Neural cell (in vitro differentiated cells): Measurements from ENCODE around the gene IFI16. TPM values are rescaled to one million over a fixed set of nuclear protein-coding genes. Genes with fewer than 3 reads are reported as not detected.
"Not testable (repeated sequence)": the region's sequence is repeated elsewhere in the genome, so short reads cannot be mapped to it uniquely, and the experiment has no call there.

Source experiments
- H2AFZ ChIP-seq: fragments of 200-600, 300-800 bp; sonication (generic), shearing (Covaris generic); 2 replicates; pipeline ENCODE4 v1.6.0; 2014; ENCODE audit warnings: low read depth, mild to moderate bottlenecking, antibody characterized with exemption, low read length, moderate library complexity
- H3F3A ChIP-seq: fragments of 200-600 bp; shearing (Covaris generic); 2 replicates; pipeline ENCODE4 v1.6.1; 2016; ENCODE audit warnings: mild to moderate bottlenecking, moderate library complexity, mixed read lengths, antibody characterized with exemption, low read length; ENCODE audit not compliant: insufficient read depth, poor library complexity, severe bottlenecking
- H3K27ac ChIP-seq: fragments of 200-600, 300-800 bp; sonication (generic), shearing (Covaris generic); 2 replicates; pipeline ENCODE4 v1.5.1; 2014; ENCODE audit warnings: mild to moderate bottlenecking, low read length, moderate library complexity
- H3K27me3 ChIP-seq: fragments of 300-800, 200-600 bp; sonication (generic), shearing (Covaris generic); 2 replicates; pipeline ENCODE4 v1.6.0; 2014; ENCODE audit warnings: mild to moderate bottlenecking, low read depth, low read length, moderate library complexity; ENCODE audit not compliant: insufficient read depth
- H3K36me3 ChIP-seq: fragments of 300-800, 200-600 bp; sonication (generic), shearing (Covaris generic); 2 replicates; pipeline ENCODE4 v1.5.1; 2014; ENCODE audit warnings: mild to moderate bottlenecking, antibody characterized with exemption, low read length, moderate library complexity; ENCODE audit not compliant: insufficient read depth
- H3K4me2 ChIP-seq: fragments of 300-800, 200-600 bp; sonication (generic), shearing (Covaris generic); 2 replicates; pipeline ENCODE4 v1.6.0; 2014; ENCODE audit warnings: mild to moderate bottlenecking, low read length
- H3K4me3 ChIP-seq: fragments of 300-800, 200-600 bp; sonication (generic), shearing (Covaris generic); 2 replicates; pipeline ENCODE4 v1.5.1; 2014; ENCODE audit warnings: mild to moderate bottlenecking, low read length, moderate library complexity
- H3K79me2 ChIP-seq: fragments of 200-600 bp; shearing (Covaris generic); replicated peaks from 2 replicates; pipeline ENCODE4 v1.6.0; 2014; ENCODE audit warnings: mild to moderate bottlenecking, low read length, moderate library complexity; ENCODE audit not compliant: insufficient read depth
- H3K9ac ChIP-seq: fragments of 300-800, 200-600 bp; sonication (generic), shearing (Covaris generic); 2 replicates; pipeline ENCODE4 v1.6.1; 2016; ENCODE audit warnings: mild to moderate bottlenecking, low read length, mixed read lengths
- H3K9me2 ChIP-seq: fragments of 200-600 bp; shearing (Covaris generic); 2 replicates; pipeline ENCODE4 v1.6.1; 2016; ENCODE audit warnings: mild to moderate bottlenecking, low read length, mixed read lengths; ENCODE audit not compliant: insufficient read depth
- H3K9me3 ChIP-seq: fragments of 200-600, 300-800 bp; sonication (generic), shearing (Covaris generic); 2 replicates; pipeline ENCODE4 v1.6.1; 2016; ENCODE audit warnings: mild to moderate bottlenecking, mixed run types, low read length, moderate library complexity, mixed read lengths
- H4K20me1 ChIP-seq: fragments of 200-600 bp; shearing (Covaris generic); 2 replicates; pipeline ENCODE4 v1.6.1; 2016; ENCODE audit warnings: mild to moderate bottlenecking, mixed run types; ENCODE audit not compliant: insufficient read depth
- CTCF ChIP-seq: fragments of 450-650 bp; IDR thresholded peaks from 2 replicates; pipeline ENCODE4 v1.5.1; 2014; ENCODE audit warnings: antibody characterized with exemption, mild to moderate bottlenecking, moderate library complexity; ENCODE audit not compliant: poor library complexity, severe bottlenecking
- EP300 ChIP-seq: fragments of 450-650 bp; conservative IDR thresholded peaks from 2 replicates; pipeline ENCODE4 v1.6.1; 2014; ENCODE audit warnings: antibody characterized with exemption, mild to moderate bottlenecking, moderate library complexity; ENCODE audit not compliant: poor library complexity, severe bottlenecking
- EZH2 ChIP-seq: fragments of 200-600, 300-800 bp; shearing (Covaris generic), sonication (generic); IDR thresholded peaks from 2 replicates; pipeline ENCODE4 v1.6.1; 2014; ENCODE audit warnings: antibody characterized with exemption, low read length, borderline replicate concordance, mild to moderate bottlenecking; ENCODE audit not compliant: insufficient read depth, poor library complexity, severe bottlenecking
- MXI1 ChIP-seq: fragments of 450-650 bp; conservative IDR thresholded peaks from 2 replicates; pipeline ENCODE4 v1.6.1; 2014; ENCODE audit warnings: antibody characterized with exemption, mild to moderate bottlenecking; ENCODE audit not compliant: poor library complexity, severe bottlenecking
- POLR2AphosphoS5 ChIP-seq: IDR thresholded peaks from 2 replicates; pipeline ENCODE4 v1.6.1; 2012
- RAD21 ChIP-seq: fragments of 450-650 bp; conservative IDR thresholded peaks from 2 replicates; pipeline ENCODE4 v1.6.1; 2014; ENCODE audit warnings: antibody characterized with exemption, mild to moderate bottlenecking, moderate library complexity
- REST ChIP-seq: IDR thresholded peaks from 2 replicates; pipeline ENCODE4 v1.6.1; 2012; ENCODE audit warnings: borderline replicate concordance
- SMC3 ChIP-seq: fragments of 450-650 bp; conservative IDR thresholded peaks from 2 replicates; pipeline ENCODE4 v1.6.1; 2014; ENCODE audit warnings: antibody characterized with exemption, mild to moderate bottlenecking, moderate library complexity; ENCODE audit not compliant: poor library complexity
- TAF1 ChIP-seq: IDR thresholded peaks from 2 replicates; pipeline ENCODE4 v1.6.1; 2012; ENCODE audit warnings: low read depth
- polyA plus RNA-seq: library from polyadenylated mRNA; depleted of rRNA; stranded (reverse); fragments of >200 nt; gene quantifications from 2 replicates; pipeline ENCODE4 v1.2.3, GENCODE V29; 2014

The IFI16 gene
- polyA plus RNA-seq, 1 donor from 2014 or later: not detected

GRCh38 chr1:159098596-159098995 lies 88.9 kb downstream of the IFI16 start:
- Histone ChIP-seq H3K79me2 (no peaks in the 10 kb centered on the region), H4K20me1 (no peaks in the 10 kb centered on the region), H2AFZ (no peak overlapping the region), H3K27me3 (no peaks in the 10 kb centered on the region), H3K27ac (no peak overlapping the region), H3K4me2 (no peak overlapping the region), H3K9ac (no peak overlapping the region), H3K9me2 (no peaks in the 10 kb centered on the region), H3K4me3 (no peak overlapping the region), H3K9me3 (no peaks in the 10 kb centered on the region), H3K36me3 (no peaks in the 10 kb centered on the region), H3F3A (no peaks in the 10 kb centered on the region)
- TF ChIP-seq MXI1: no peak
- TF ChIP-seq RAD21: no peak
- TF ChIP-seq CTCF: no peak
- no peak for TF ChIP-seq EP300
- no peak for TF ChIP-seq TAF1
- TF ChIP-seq POLR2AphosphoS5: no peak
- TF ChIP-seq EZH2: no peak
- no peak for TF ChIP-seq REST
- no peak for TF ChIP-seq SMC3

- Histone ChIP-seq H3K9ac (no peak overlapping the region), H3K9me3 (no peaks in the 10 kb centered on the region), H3K9me2 (no peaks in the 10 kb centered on the region), H3F3A (no peaks in the 10 kb centered on the region), H4K20me1 (no peaks in the 10 kb centered on the region), H2AFZ (no peak overlapping the region), H3K4me3 (no peak overlapping the region), H3K27me3 (no peaks in the 10 kb centered on the region), H3K4me2 (no peak overlapping the region), H3K36me3 (no peaks in the 10 kb centered on the region), H3K27ac (no peak overlapping the region), H3K79me2 (no peaks in the 10 kb centered on the region)
- no peak for TF ChIP-seq CTCF
These were observed 90.9 kb downstream of the IFI16 start for GRCh38 chr1:159100589-159100988.

- not testable (repeated sequence) for H3K9me2 ChIP-seq, H3K9me3 ChIP-seq, H4K20me1 ChIP-seq, H3K4me3 ChIP-seq, H3K27me3 ChIP-seq, H3K9ac ChIP-seq, H3K79me2 ChIP-seq, H3F3A ChIP-seq, H3K4me2 ChIP-seq, H3K36me3 ChIP-seq, H2AFZ ChIP-seq, H3K27ac ChIP-seq
These were observed 93.3 kb downstream of the IFI16 start for GRCh38 chr1:159103021-159103420.
